ENCODE measurements around the gene NSMF.

- TF ChIP-seq CTCF (optimal IDR thresholded peaks at IDR 0.05 in 1 of 3, IDR thresholded peaks at IDR 0.05 in 1 of 3, conservative IDR thresholded peaks at IDR 0.05 in 1 of 3; ENCODE audit: extremely low read depth in 1 of 3, insufficient read depth in 2 of 3, low read length in 3 of 3) (no peak), EZH2 (IDR thresholded peaks at IDR 0.05; ENCODE audit: low read length) (no peak)
These were observed 11.2 kb downstream of the NSMF start for GRCh38 chr9:137447722-137448601.

Measured in keratinocyte (primary cell).